H9 (cell line): ENCODE measurements around the gene FLACC1. TPM values are rescaled to one million over a fixed set of nuclear protein-coding genes. Genes with fewer than 3 reads are reported as not detected.

ENCODE experiments used
- DNase-seq: peaks from one replicate; pipeline ENCODE4 v3.0.0-alpha.2; 2017
- H2AFZ ChIP-seq: one replicate; pipeline ENCODE4 v1.6.1; 2013; ENCODE audit warnings: mild to moderate bottlenecking, low read length, control low read depth, moderate library complexity
- H2AK5ac ChIP-seq: 2 replicates; pipeline ENCODE4 v1.6.1; 2013; ENCODE audit warnings: low read length, control low read depth, mixed read lengths; ENCODE audit not compliant: insufficient read length
- H2BK120ac ChIP-seq: one replicate; pipeline ENCODE4 v1.6.1; 2013; ENCODE audit warnings: low read depth, mild to moderate bottlenecking, low read length, control low read depth, inconsistent platforms; ENCODE audit not compliant: poor library complexity, severe bottlenecking
- H2BK12ac ChIP-seq: 2 replicates; pipeline ENCODE4 v1.6.1; 2013; ENCODE audit warnings: low read length, control low read depth, mixed read lengths, low read depth; ENCODE audit not compliant: insufficient read length
- H2BK15ac ChIP-seq: 2 replicates; pipeline ENCODE4 v1.6.1; 2013; ENCODE audit warnings: low read depth, low read length, control low read depth
- H2BK20ac ChIP-seq: one replicate; pipeline ENCODE4 v1.6.1; 2013; ENCODE audit warnings: low read depth, mild to moderate bottlenecking, low read length, control low read depth, inconsistent platforms; ENCODE audit not compliant: poor library complexity, severe bottlenecking
- H2BK5ac ChIP-seq: 2 replicates; pipeline ENCODE4 v1.6.1; 2013; ENCODE audit warnings: low read length, control low read depth, mixed read lengths; ENCODE audit not compliant: insufficient read length
- H3K14ac ChIP-seq: 2 replicates; pipeline ENCODE4 v1.6.1; 2013; ENCODE audit warnings: low read length, control low read depth; ENCODE audit not compliant: insufficient read depth
- H3K18ac ChIP-seq: 2 replicates; pipeline ENCODE4 v1.6.1; 2013; ENCODE audit warnings: low read depth, mild to moderate bottlenecking, mixed read lengths, low read length, control low read depth; ENCODE audit not compliant: insufficient read length
- H3K23ac ChIP-seq: 2 replicates; pipeline ENCODE4 v1.6.1; 2013; ENCODE audit warnings: low read length, control low read depth, mixed read lengths, low read depth; ENCODE audit not compliant: insufficient read length
- H3K23me2 ChIP-seq: 2 replicates; pipeline ENCODE4 v1.6.1; 2013; ENCODE audit warnings: low read depth, mild to moderate bottlenecking, mixed read lengths, low read length, control low read depth; ENCODE audit not compliant: insufficient read length, poor library complexity, severe bottlenecking
- H3K27ac ChIP-seq: 2 replicates; pipeline ENCODE4 v1.5.1; 2013; ENCODE audit warnings: low read length, control low read depth, mixed read lengths, low read depth; ENCODE audit not compliant: insufficient read length
- H3K27me3 ChIP-seq: 2 replicates; pipeline ENCODE4 v1.6.1; 2013; ENCODE audit warnings: low read length, control low read depth, inconsistent platforms; ENCODE audit not compliant: insufficient read depth
- H3K4ac ChIP-seq: 2 replicates; pipeline ENCODE4 v1.6.1; 2013; ENCODE audit warnings: low read depth, mild to moderate bottlenecking, control low read depth, inconsistent platforms, low read length, moderate library complexity
- H3K4me1 ChIP-seq: 2 replicates; pipeline ENCODE4 v1.6.1; 2013; ENCODE audit warnings: low read length, control low read depth, inconsistent platforms; ENCODE audit not compliant: insufficient read depth
- H3K4me2 ChIP-seq: 2 replicates; pipeline ENCODE4 v1.6.1; 2013; ENCODE audit warnings: low read length, control low read depth, mixed read lengths; ENCODE audit not compliant: insufficient read length, insufficient read depth
- H3K56ac ChIP-seq: 2 replicates; pipeline ENCODE4 v1.6.1; 2013; ENCODE audit warnings: low read depth, mild to moderate bottlenecking, mixed read lengths, low read length, control low read depth; ENCODE audit not compliant: insufficient read length
- H3K79me1 ChIP-seq: 2 replicates; pipeline ENCODE4 v1.6.1; 2013; ENCODE audit warnings: low read depth, mild to moderate bottlenecking, moderate library complexity, low read length, control low read depth, inconsistent platforms; ENCODE audit not compliant: insufficient read depth, poor library complexity, severe bottlenecking
- H3K79me2 ChIP-seq: 2 replicates; pipeline ENCODE4 v1.6.1; 2013; ENCODE audit warnings: low read length, control low read depth, inconsistent platforms; ENCODE audit not compliant: insufficient read depth
- H3K9ac ChIP-seq: 2 replicates; pipeline ENCODE4 v1.6.1; 2013; ENCODE audit warnings: low read length, control low read depth, mixed read lengths; ENCODE audit not compliant: insufficient read length; ENCODE audit errors: extremely low read depth
- H3K9me3 ChIP-seq: one replicate; pipeline ENCODE4 v1.6.1; 2013; ENCODE audit warnings: low read depth, low read length, inconsistent platforms; ENCODE audit not compliant: control insufficient read depth
- H3T11ph ChIP-seq: one replicate; pipeline ENCODE4 v1.6.1; 2013; ENCODE audit warnings: mild to moderate bottlenecking, low read length, control low read depth, inconsistent platforms
- H4K20me1 ChIP-seq: one replicate; pipeline ENCODE4 v1.6.1; 2013; ENCODE audit not compliant: control insufficient read depth, insufficient read length, insufficient read depth
- H4K5ac ChIP-seq: 2 replicates; pipeline ENCODE4 v1.6.1; 2013; ENCODE audit warnings: low read depth, mild to moderate bottlenecking, mixed read lengths, low read length, control low read depth; ENCODE audit not compliant: insufficient read length
- H4K8ac ChIP-seq: replicated peaks from 2 replicates; pipeline ENCODE4 v1.6.1; 2013; ENCODE audit warnings: low read length, control low read depth, mixed read lengths, low read depth; ENCODE audit not compliant: insufficient read length
- H4K91ac ChIP-seq: 2 replicates; pipeline ENCODE4 v1.6.1; 2013; ENCODE audit warnings: low read depth, mild to moderate bottlenecking, moderate library complexity, mixed read lengths, low read length, control low read depth; ENCODE audit not compliant: insufficient read length
- H3K27ac Mint-ChIP-seq, 3 experiments: 2 replicates in 2 of 3; 3 replicates in 1 of 3; pipeline ENCODE4 v1.8.0; 2020 to 2021; ENCODE audit warnings: mixed read lengths in 3 of 3, mild to moderate bottlenecking in 1 of 3, moderate library complexity in 1 of 3
- H3K27me3 Mint-ChIP-seq: 2 replicates; pipeline ENCODE4 v1.8.0; 2021; ENCODE audit warnings: low read depth, mild to moderate bottlenecking, moderate library complexity, mixed read lengths
- H3K36me3 Mint-ChIP-seq, 3 experiments: 2 replicates in 2 of 3; 3 replicates in 1 of 3; pipeline ENCODE4 v1.8.0; 2020 to 2021; ENCODE audit warnings: low read depth in 3 of 3, mixed read lengths in 3 of 3; ENCODE audit not compliant: insufficient read depth in 1 of 3
- H3K4me1 Mint-ChIP-seq, 2 experiments: 2 replicates each; pipeline ENCODE4 v1.8.0; 2020; ENCODE audit warnings: mixed read lengths in 2 of 2
- H3K4me3 Mint-ChIP-seq, 2 experiments: 2 replicates in 1 of 2; 3 replicates in 1 of 2; pipeline ENCODE4 v1.8.0; 2020 to 2021; ENCODE audit warnings: mild to moderate bottlenecking in 2 of 2, mixed read lengths in 2 of 2, moderate library complexity in 1 of 2
- H3K9me3 Mint-ChIP-seq, 2 experiments: 2 replicates in 1 of 2; 3 replicates in 1 of 2; pipeline ENCODE4 v1.8.0; 2020; ENCODE audit warnings: mild to moderate bottlenecking in 2 of 2, mixed read lengths in 2 of 2, moderate library complexity in 1 of 2
- WGBS: extraction: QIAGEN DNeasy Blood & Tissue Kit; methylation state at CpG from one replicate; pipeline ENCODE4 v1.1.7; 2013; ENCODE audit warnings: missing lambda C conversion rate, low lambda C conversion rate, mixed read lengths; ENCODE audit not compliant: insufficient read length; ENCODE audit errors: extremely low coverage; 5-methylcytosine and 5-hydroxymethylcytosine counted together
- total RNA-seq: library from RNA; stranded (reverse); gene quantifications from 2 replicates; pipeline ENCODE4 v1.2.1, GENCODE V29; 2021
- TF ChIP-seq, protein P1 (sequence below): fragments of 200-600 bp; sonication (generic); conservative IDR thresholded peaks from 3 replicates; pipeline ENCODE4 v1.8.0; 2021; ENCODE audit warnings: antibody characterized with exemption, mild to moderate bottlenecking

The FLACC1 gene
- total RNA-seq, 1 experiment from 2014 or later, result 0.42 TPM

DNA sequence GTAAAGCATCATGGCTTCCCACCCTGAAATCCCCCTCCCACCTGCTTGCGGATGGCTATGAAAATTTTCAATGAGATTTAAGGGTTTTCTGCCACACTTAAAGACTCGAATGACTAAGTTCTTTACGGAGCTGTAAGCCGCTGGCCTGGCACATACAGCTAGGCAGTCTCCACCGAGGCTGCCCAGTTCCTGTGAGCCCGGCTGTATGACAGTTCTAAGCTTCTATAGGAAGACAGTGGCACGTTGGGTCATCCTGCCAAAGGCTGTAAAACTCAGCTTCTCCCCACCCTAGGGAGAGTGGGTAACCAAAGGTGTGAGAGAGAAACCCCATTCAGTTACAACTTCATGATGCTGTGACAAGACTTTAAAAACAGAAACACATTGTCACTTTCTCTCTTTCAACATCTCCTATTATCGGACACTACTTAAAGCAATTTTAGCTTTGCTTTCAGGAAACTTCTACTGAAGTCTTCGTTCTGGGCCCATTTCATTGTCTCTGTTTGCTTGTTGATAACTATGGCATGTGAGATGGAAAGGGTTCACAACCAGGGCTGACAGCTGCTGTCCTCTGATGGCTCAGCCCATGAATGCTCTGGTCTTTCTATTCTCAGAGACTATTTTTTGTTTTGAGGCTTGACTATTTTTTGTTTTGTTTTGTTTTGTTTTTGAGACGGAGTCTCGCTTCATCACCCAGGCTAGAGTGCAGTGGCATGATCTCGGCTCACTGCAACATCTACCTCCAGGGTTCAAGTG lies 89.7 kb downstream of the FLACC1 start:
- Mint-ChIP-seq H3K27ac (no peak overlapping the region), H3K4me3 (no peak overlapping the region), H3K27me3 (no peaks in the 10 kb centered on the region), H3K4me1 (peaks cover 0 to 8% of the 10 kb centered on the region in 2 experiments; a peak in 2 of 4 replicates), H3K36me3 (no peaks in the 10 kb centered on the region), H3K9me3 (no peaks in the 10 kb centered on the region)
- Histone ChIP-seq H2AFZ (no peak overlapping the region), H3K27me3 (no peaks in the 10 kb centered on the region), H2BK20ac (no peak overlapping the region), H3K9me3 (no peaks in the 10 kb centered on the region), H3K4ac (no peak overlapping the region), H4K91ac (no peak overlapping the region), H3K4me2 (no peak overlapping the region), H3K23ac (no peak overlapping the region), H3K9ac (no peak overlapping the region), H2BK5ac (no peak overlapping the region), H4K5ac (no peak overlapping the region), H4K8ac (no peak overlapping the region), H3K27ac (no peak overlapping the region), H2BK12ac (no peak overlapping the region), H3K4me1 (no peaks in the 10 kb centered on the region), H3K23me2 (no peaks in the 10 kb centered on the region), H3T11ph (no peak overlapping the region), H3K56ac (no peak overlapping the region), H3K79me1 (no peaks in the 10 kb centered on the region), H4K20me1 (no peaks in the 10 kb centered on the region), H3K79me2 (no peaks in the 10 kb centered on the region), H2BK15ac (no peak overlapping the region), H2BK120ac (no peak overlapping the region), H3K14ac (no peak overlapping the region), H3K18ac (no peak overlapping the region), H2AK5ac (no peak overlapping the region)
- no peak for DNase-seq
- TF ChIP-seq, protein P1, sequence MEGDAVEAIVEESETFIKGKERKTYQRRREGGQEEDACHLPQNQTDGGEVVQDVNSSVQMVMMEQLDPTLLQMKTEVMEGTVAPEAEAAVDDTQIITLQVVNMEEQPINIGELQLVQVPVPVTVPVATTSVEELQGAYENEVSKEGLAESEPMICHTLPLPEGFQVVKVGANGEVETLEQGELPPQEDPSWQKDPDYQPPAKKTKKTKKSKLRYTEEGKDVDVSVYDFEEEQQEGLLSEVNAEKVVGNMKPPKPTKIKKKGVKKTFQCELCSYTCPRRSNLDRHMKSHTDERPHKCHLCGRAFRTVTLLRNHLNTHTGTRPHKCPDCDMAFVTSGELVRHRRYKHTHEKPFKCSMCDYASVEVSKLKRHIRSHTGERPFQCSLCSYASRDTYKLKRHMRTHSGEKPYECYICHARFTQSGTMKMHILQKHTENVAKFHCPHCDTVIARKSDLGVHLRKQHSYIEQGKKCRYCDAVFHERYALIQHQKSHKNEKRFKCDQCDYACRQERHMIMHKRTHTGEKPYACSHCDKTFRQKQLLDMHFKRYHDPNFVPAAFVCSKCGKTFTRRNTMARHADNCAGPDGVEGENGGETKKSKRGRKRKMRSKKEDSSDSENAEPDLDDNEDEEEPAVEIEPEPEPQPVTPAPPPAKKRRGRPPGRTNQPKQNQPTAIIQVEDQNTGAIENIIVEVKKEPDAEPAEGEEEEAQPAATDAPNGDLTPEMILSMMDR, result no peak
- no CpG with 5 or more reads among the region's 12 CpGs for WGBS
